Activated CD8-positive, alpha-beta memory T cell treated with anti-CD3 and anti-CD28 coated beads for 48 hours (primary cell): ENCODE results near the gene PPM1L.

Experiments used
- DNase-seq, 3 experiments: peaks; one replicate each; pipeline ENCODE4 v3.0.0-alpha.2; 2020; ENCODE audit warnings: low read depth in 2 of 3, low spot score in 2 of 3

Gene PPM1L

GRCh38 chr3:161072211-161072621 is 316.2 kb downstream of the PPM1L start:
- DNase-seq: no peak

GRCh38 chr3:161072751-161073150 is 316.7 kb downstream of the PPM1L start:
- no peak for DNase-seq

GRCh38 chr3:161073181-161073580 is 317.1 kb downstream of the PPM1L start:
- DNase-seq: no peak

GRCh38 chr3:161081633-161082032 is 325.6 kb downstream of the PPM1L start:
- DNase-seq: no peak

GRCh38 chr3:161082063-161082462 is 326.0 kb downstream of the PPM1L start:
- DNase-seq: no peak

- no peak for DNase-seq
These were observed 327.1 kb downstream of the PPM1L start for GRCh38 chr3:161083131-161083530.

GRCh38 chr3:161084277-161084676 is 328.2 kb downstream of the PPM1L start:
- no peak for DNase-seq

- DNase-seq: no peak
These were observed 337.9 kb downstream of the PPM1L start for GRCh38 chr3:161093895-161094294.

- DNase-seq: no peak
These were observed 340.8 kb downstream of the PPM1L start for GRCh38 chr3:161096771-161097367.

GRCh38 chr3:161100994-161101393 is 345.0 kb downstream of the PPM1L start:
- no peak for DNase-seq

- no peak for DNase-seq
These were observed 345.6 kb downstream of the PPM1L start for GRCh38 chr3:161101609-161102008.

- no peak for DNase-seq
These were observed 347.9 kb downstream of the PPM1L start for GRCh38 chr3:161103776-161104385.

- DNase-seq: peak in 1 of 3 experiments; percentile 7
These were observed 348.8 kb downstream of the PPM1L start, which contains the start of gene B3GALNT1 for GRCh38 chr3:161104561-161105551. Gene B3GALNT1 (minus strand): TSS chr3:161105349. CDS start chr3:161086754, 18,595 bp downstream.

GRCh38 chr3:161107311-161107710 is 351.3 kb downstream of the PPM1L start:
- DNase-seq: no peak

GRCh38 chr3:161108840-161109239 is 352.8 kb downstream of the PPM1L start:
- DNase-seq: no peak

GRCh38 chr3:161117646-161118045 is 361.6 kb downstream of the PPM1L start:
- DNase-seq: no peak

GRCh38 chr3:161126495-161126894 is 370.5 kb downstream of the PPM1L start:
- DNase-seq: no peak
